ENCODE data around the gene MOV10L1.
"Not testable (repeated sequence)": the region's sequence is repeated elsewhere in the genome, so short reads cannot be mapped to it uniquely, and the experiment has no call there.

MOV10L1 gene

GRCh38 chr22:50078246-50078645, 11.6 kb upstream of the MOV10L1 start:
- no peak for DNase-seq (ENCODE audit: low read depth)

GRCh38 chr22:50078761-50079160, 11.0 kb upstream of the MOV10L1 start:
- DNase-seq (ENCODE audit: low read depth): no peak

- no peak for DNase-seq (ENCODE audit: low read depth)
These were observed 9.7 kb upstream of the MOV10L1 start for GRCh38 chr22:50080077-50080465.

GRCh38 chr22:50081426-50082196, 8.2 kb upstream of the MOV10L1 start:
- DNase-seq (ENCODE audit: low read depth): no peak

DNA sequence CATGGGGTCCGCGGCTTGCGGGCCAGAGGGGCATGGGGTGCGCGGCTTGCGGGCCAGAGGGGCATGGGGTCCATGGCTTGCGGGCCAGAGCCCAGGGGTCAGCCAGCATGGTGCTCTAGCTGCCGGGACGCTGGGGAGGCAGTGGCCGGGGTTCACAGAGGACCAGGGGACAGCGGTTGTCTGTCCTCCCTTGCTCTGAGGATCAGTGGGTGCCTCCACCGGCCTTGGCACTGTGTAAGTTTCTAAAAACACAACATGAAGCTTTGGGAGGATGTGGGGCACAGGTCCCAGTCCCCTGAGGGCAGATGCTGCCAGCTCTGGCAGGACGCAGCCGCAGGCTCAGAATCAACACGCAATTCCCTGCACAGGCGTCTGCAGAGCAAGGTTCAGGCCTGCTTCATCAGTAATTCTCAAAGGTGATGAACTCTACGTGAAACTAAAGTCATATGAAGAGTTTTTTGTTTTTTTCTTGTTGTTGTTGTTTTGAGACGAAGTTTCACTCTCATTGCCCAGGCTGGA, 7.5 kb upstream of the MOV10L1 start:
- no peak for DNase-seq (ENCODE audit: low read depth)

DNA sequence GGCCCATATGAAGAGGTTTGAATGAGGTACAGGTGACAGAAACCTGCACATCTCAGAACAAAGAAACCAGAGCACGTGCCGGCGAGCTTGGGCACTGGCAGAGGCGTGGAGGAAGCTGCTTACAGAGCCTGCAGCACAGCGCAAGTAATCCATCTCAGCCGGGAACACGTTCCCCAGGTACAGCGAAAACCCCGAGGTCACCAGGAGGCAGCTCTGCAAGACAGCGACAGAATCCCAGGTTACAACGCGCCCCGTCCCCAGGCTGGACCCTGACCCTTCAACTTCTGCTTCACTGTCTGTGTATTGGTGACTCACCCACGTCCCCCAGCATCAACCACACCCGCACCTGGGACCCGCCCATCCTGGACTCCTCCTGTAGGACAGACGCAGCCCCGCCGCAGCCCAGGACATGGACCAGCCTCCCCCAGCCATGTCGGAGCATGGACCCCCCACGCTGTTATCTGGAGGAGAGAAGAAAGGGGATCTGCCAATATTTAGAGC, 6.8 kb upstream of the MOV10L1 start:
- no peak for DNase-seq (ENCODE audit: low read depth)

GRCh38 chr22:50083462-50084079, 6.2 kb upstream of the MOV10L1 start:
- DNase-seq (ENCODE audit: low read depth): no peak

DNA sequence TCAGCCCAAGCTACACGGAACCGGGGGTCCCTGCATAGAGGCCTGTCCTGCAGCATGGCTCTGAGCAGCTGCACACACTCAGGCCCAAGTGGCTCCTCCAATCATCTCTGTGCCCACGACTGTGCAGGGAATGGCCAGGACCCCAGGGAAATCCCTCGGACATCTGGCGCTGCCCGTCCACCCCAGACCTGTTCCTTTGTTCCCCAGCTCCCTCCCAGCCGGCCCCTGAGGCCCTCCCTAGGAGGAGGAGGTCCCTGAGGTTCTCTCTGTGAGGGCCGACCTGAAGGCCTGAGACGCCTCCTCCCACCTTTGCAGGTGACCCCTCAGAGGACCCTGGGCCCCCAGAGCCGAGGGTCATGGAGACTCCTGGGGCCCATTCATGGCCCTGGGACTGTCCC, 5.7 kb upstream of the MOV10L1 start:
- DNase-seq (ENCODE audit: low read depth): no peak

- DNase-seq (ENCODE audit: low read depth): no peak
These were observed 5.2 kb upstream of the MOV10L1 start for GRCh38 chr22:50084614-50085021.

DNA sequence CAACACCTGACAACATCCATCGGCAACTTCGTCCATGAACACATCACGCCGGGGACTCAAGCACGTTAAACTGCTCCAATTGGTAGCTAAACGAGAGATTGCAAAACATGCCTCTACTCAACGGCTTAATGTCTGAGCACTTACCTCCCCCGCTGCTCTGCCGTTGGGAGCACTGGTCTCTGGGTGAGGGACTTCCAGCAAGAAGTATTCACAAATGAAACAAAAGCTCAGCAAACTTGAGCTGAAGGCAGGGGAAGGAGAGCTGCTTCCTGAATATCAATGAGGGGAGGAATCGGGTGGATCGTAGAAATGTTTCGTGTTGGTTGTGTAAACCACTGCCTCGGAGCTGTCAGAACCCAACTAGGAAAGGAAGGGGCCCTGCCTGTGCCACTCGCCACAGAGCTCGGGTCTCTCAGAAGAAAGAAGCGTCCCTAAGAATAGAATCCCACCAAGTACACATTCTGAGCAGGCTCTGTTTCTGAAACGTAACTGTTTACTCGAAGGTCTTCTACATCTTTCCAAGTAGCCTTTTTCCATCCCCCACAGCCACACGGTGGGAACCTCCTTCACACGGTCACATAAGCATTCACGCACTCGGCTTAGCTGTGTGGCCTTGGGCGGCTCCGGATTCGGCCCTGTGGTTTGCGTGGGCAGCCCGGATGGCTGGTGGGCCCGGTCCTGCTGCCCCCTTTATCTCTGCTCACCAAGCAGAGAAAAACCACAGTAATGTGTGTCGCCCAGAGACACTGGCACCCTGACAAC, 4.4 kb upstream of the MOV10L1 start, which contains the start of gene MLC1:
Gene MLC1 (minus strand): TSS at position 216 of the 762 bp plus-strand sequence. CDS start 524 bp downstream, outside the sequence.
- no peak for DNase-seq (ENCODE audit: low read depth)

DNA sequence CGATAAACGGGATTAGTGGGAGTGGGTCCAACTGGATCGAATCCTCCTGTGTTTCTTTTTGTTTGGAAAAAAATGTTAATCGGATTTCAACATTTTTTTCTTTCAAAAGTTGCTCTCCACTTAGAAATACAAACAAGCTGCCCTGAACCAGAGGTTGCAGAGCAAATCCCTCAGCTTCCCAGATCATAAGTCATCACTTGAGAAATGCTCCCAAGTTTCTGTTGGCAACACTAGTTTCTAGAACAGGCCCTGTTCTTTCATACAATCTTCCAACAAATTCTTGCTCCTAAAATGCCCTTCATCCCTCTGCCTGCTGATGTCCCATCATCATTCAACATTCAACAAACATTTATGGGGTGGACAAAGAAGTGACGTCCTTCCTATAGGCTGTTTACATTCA, 3.3 kb upstream of the MOV10L1 start:
- DNase-seq (ENCODE audit: low read depth): peak; percentile 62

GRCh38 chr22:50086975-50087374, 2.8 kb upstream of the MOV10L1 start:
- not testable (repeated sequence) for DNase-seq (ENCODE audit: low read depth)

DNA sequence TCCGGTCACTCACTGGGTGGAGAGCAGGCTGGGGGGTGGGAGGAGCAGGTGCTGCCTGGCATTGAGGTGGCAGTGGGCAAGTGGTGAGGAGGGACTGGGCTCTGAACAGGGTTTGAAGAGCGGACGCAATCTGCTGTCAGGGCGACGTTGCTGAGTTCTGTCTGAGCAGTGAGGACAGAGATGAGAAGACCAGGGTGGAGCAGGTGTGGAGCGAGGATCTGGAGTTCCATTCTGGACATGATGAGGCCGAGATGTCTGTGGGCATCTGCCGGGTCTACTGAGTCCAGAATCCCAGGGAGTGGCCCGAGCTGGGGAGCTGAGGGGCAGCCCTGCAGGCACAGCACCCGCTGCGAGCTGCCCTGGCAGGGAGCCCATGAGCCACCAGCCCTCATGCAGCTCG, 2.2 kb upstream of the MOV10L1 start:
- no peak for DNase-seq (ENCODE audit: low read depth)

GRCh38 chr22:50088096-50088495, 1.7 kb upstream of the MOV10L1 start:
- no peak for DNase-seq (ENCODE audit: low read depth)

DNA sequence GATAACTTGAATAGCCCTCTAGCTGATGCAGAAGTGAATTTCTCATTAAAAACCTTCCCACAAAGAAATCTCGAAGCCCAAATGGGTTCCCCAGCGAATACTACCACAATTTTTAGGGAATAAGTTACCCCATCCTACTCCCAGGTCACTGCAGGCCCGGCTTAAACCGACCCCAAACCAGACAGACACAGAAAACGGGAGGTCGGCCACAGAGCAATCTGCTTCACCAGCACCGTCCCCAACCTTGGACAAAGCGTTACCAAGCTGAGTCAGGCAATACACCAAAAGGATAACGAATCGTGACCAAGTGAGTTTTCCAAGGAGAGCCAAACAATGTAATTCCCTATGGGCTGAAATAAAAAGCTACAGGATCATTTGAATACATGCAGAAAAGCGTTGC, 575 bp upstream of the MOV10L1 start:
- no peak for DNase-seq (ENCODE audit: low read depth)

- no peak for DNase-seq (ENCODE audit: low read depth)
These were observed 557 bp downstream of the MOV10L1 start for GRCh38 chr22:50090412-50090714.

DNA sequence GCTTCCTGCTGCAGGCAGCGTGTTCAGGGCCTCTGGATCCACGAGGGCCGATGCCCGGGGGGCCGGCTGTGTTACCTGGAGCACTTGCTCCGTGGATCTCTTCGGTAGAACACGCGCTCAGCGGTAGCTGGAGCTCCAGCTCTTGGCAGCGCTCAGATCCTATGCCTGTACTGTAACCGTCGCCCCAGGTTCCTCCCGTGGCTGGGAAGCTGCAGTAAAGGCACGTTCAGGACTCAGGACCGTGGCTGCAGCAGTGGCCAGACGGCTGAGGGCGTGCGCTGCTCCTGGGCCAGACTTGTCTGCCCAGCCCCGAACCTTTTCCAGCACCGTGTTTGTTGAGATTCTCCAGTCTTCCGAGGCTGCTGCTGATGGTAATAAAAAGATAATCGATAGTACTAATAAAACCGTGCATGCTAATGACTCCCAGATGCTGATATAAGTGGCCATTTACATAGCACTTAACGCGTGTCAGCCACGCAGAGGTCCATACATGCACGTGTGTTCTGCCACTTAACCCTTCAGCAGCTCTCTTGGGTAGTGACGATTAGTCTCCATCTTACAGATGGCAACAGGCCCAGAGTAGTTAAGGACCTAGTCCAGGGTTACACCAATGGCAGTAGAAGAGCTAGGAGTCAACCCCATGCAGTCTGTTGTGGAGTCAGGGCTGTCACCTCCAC, 1.4 kb downstream of the MOV10L1 start:
- no peak for DNase-seq (ENCODE audit: low read depth)

GRCh38 chr22:50092342-50092741, 2.5 kb downstream of the MOV10L1 start:
- no peak for DNase-seq (ENCODE audit: low read depth)

DNA sequence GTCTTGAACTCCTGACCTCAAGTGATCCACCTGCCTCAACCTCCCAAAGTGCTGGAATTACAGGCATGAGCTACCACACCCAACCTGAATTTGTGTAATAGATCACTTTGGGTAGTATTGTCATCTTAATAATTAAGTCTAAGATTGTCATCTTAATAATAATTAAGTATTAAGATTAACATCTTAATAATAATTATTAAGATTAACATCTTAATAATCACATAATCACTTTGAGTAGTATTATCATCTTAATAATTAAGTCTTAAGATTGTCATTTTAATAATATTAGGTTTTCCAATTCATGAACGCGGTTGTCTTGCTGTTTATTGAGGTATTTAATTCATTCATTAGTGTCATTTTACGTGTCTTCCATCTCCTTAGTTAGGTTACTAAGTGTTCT, 8.2 kb downstream of the MOV10L1 start:
- no peak for DNase-seq (ENCODE audit: low read depth)

GRCh38 chr22:50101870-50102565, 12.2 kb downstream of the MOV10L1 start:
- DNase-seq (ENCODE audit: low read depth): no peak

DNA sequence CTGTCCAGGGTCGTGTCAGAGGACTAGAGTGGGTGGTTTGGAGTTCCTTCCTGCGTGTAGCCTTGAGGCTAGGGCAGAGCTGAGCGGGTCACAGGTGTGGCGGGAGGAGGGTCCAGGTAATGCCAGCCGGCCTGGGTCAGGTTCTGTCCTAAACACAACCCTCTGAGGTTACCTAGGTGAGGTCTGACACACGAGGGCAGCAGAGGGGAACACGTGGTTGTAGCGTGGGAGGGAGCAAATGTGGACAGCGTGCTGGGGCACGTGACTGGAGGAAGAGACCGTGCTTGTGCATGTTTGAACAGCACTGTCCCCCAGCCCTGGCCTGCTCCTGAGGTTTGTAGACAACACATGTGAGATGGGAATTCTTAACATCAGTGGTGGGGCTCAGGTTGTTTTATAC, 13.1 kb downstream of the MOV10L1 start:
- no peak for DNase-seq (ENCODE audit: low read depth)

- DNase-seq (ENCODE audit: low read depth): no peak
These were observed 14.3 kb downstream of the MOV10L1 start for GRCh38 chr22:50104141-50104544.

All from iris pigment epithelial cell (primary cell).